ENCODE data around the gene JPH3.
"Not testable (repeated sequence)": the region's sequence is repeated elsewhere in the genome, so short reads cannot be mapped to it uniquely, and the experiment has no call there.

GRCh38 chr16:87578142-87578930, 24.0 kb upstream of the JPH3 start:
- TF ChIP-seq POLR2A (IDR thresholded peaks at IDR 0.05): not testable (repeated sequence)
- TF ChIP-seq, protein P1, sequence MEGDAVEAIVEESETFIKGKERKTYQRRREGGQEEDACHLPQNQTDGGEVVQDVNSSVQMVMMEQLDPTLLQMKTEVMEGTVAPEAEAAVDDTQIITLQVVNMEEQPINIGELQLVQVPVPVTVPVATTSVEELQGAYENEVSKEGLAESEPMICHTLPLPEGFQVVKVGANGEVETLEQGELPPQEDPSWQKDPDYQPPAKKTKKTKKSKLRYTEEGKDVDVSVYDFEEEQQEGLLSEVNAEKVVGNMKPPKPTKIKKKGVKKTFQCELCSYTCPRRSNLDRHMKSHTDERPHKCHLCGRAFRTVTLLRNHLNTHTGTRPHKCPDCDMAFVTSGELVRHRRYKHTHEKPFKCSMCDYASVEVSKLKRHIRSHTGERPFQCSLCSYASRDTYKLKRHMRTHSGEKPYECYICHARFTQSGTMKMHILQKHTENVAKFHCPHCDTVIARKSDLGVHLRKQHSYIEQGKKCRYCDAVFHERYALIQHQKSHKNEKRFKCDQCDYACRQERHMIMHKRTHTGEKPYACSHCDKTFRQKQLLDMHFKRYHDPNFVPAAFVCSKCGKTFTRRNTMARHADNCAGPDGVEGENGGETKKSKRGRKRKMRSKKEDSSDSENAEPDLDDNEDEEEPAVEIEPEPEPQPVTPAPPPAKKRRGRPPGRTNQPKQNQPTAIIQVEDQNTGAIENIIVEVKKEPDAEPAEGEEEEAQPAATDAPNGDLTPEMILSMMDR (IDR thresholded peaks at IDR 0.05): not testable (repeated sequence)

All from testis (tissue), 2 donors.